COR-L47 (cell line): ENCODE data around the gene ASTN1.

Source experiments
- DNase-seq: peaks from one replicate; lab custom pipeline; 2025; lab: John Stamatoyannopoulos, UW

ASTN1 gene

GRCh38 chr1:176989754-176990153 is 174.8 kb downstream of the ASTN1 start:
- no peak for DNase-seq

DNA sequence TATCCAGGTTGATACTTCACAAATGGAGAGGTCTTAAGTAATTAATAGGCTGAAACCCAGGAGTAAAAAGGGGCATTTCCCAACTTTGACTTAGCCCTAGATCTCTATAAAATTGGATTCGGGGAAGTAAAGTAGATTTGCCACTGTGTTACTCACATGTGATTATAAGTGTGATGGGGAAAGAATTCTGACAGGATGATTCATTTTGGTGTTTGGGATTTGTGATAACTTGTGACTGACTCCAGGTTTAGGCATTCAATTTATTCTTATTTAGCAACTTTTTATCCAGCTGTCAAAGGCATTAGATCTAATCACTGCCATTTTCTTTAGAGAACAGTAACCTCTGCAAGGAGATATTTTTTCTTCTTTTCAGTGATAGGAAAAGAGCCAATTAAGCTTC is 175.5 kb downstream of the ASTN1 start:
- DNase-seq: no peak

DNA sequence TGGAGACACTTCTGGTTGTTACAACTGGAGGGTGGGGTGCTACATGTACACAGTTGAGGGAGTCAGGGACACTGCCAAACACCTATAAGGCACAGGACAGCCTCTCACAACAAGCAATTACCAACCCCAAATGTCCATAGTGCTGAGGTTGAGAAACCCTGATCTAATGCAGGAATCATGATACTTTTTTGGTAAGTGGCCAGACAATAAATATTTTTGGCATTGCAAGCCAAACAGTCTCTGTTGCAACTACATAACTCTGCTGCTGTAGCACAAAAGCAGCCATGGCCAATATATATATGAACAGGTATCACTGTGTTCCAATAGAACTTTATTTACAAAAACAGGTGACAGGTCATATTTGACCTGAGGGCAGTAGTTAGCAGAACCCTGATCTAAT is 177.5 kb downstream of the ASTN1 start:
- DNase-seq: no peak

- no peak for DNase-seq
Measured at GRCh38 chr1:176983731-176984130, 180.8 kb downstream of the ASTN1 start.

GRCh38 chr1:176976771-176977170 is 187.7 kb downstream of the ASTN1 start:
- no peak for DNase-seq

DNA sequence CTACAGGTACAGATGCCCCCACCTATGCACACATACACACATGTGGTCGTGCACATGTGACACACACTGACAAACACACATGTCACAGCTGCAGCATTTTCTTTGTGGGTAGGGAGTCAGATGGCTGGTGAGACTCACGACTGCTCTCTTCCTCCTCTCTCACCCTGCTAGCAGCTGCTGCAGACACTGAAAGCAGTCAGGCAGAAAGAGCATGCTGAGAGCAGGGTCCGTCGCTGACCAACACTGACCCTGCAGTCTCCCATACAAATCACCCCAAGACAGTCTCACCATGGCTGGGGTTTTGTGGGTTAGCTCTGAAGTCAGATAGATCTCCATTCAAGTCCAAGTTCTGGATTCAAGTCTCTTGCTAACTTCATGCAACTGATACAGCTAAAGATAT is 188.3 kb downstream of the ASTN1 start:
- DNase-seq: no peak

- DNase-seq: no peak
Measured at GRCh38 chr1:176964687-176965086, 199.8 kb downstream of the ASTN1 start.

GRCh38 chr1:176963181-176963580 is 201.3 kb downstream of the ASTN1 start:
- DNase-seq: no peak

- no peak for DNase-seq
Measured at GRCh38 chr1:176961678-176962077, 202.8 kb downstream of the ASTN1 start.

DNA sequence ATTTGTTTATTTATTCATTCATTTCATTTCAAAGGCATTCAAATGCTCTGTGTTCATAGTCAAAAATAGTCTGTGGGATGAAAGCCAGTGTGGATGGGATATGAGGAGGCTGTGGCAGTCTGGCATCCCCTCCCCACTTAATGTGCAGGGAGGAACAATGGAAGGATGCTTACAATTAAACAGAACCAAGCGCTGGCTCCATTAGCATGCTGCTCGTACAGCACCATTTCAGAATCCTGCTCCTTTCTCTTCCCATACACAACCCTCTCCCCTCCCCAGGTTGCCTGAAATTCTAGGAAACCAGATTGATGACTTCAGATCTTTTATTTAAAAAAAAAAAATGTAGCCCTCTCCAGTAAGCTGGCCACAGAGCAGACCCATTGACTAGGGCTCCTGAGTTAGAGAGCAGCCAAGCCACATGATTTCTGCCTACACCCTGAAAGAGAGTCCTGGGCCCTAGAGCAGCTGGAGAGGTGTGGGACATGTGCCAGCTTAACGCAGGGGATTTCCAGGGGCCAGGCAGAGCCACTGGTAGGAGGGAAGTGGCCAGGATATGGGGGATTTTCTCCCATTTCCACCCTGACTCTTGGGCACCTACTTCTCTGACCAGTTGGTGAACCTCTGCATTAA is 205.2 kb downstream of the ASTN1 start:
- DNase-seq: no peak

DNA sequence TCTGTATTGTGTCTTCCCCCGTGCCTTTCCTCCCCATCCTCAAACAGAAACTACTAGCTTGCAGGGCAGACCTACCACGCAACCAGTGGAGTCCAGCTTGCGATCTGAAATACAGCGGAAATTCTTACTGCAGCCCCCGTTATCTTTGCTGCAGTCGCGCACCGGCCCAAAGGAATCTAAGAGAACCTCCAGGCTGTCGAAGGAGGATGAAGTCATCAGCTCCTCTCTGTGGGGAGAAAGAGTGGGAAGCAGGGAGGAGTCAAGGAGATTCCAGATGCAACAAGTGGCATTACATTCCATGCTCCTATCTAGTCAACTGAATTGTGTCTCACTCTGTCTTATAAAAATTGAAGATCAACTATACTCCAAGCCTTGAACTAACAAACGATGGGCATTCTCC is 206.9 kb downstream of the ASTN1 start:
- no peak for DNase-seq

GRCh38 chr1:176954242-176954641 is 210.3 kb downstream of the ASTN1 start:
- peak; percentile 17 for DNase-seq

- peak; percentile 57 for DNase-seq
Measured at GRCh38 chr1:176950736-176951324, 213.7 kb downstream of the ASTN1 start.

GRCh38 chr1:176949033-176949662 is 215.4 kb downstream of the ASTN1 start:
- no peak for DNase-seq

GRCh38 chr1:176944606-176945005 is 219.9 kb downstream of the ASTN1 start:
- no peak for DNase-seq

- DNase-seq: no peak
Measured at GRCh38 chr1:176943783-176944182, 220.7 kb downstream of the ASTN1 start.

DNA sequence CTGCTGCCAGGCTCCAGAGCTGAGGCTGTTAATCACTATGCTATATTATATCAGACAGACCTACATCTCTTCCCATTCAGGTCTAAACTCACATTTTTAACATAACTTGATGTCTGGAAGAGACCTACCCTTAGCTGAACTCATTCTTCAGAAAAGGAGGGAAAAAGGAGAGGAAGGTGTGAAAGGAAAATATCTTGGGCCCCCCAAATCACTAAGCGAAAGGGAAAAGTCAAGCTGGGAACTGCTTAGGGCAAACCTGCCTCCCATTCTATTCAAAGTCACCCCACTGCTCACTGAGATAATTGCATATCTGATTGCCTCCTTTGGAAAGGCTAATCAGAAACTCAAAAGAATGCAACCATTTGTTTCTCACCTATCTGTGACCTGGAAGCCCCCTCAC is 222.2 kb downstream of the ASTN1 start:
- DNase-seq: no peak

DNA sequence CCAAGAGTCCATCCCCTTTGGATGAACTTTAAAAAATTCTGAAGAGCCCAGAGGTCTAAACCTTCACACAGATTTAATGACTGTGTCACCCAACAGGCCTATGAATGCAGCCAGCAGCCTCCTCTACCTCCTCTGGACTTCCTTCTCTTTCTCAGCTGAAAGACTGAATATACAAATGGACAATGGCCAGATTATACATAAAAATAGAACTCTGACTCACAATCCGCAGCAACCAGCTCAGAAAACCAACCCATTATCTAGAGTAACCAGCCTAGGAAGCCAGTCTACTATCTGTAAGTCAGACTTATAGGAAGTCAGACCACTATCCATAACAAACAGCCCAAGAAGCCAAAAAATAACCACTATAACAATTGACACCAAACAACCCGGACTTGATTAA is 224.5 kb downstream of the ASTN1 start:
- no peak for DNase-seq

DNA sequence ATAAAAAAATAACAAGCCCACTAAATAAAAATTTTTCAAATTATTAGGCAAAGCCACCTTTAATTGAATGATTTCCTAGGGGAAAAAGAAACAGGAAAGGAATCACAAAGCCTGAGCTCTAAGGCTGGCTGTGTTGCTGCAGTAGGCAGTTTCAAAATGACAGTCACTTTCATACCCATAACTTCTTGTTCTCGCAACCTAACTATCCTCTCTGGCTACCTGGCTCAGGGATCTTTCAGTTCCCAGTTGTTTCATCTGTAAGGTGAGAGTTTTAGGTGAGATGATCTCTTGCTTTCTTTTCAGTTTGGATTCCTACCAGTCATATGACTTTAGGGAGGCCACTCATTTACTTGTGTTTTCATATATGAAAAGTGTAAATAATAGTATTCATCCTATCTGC is 226.1 kb downstream of the ASTN1 start:
- no peak for DNase-seq

GRCh38 chr1:176934370-176934769 is 230.1 kb downstream of the ASTN1 start:
- DNase-seq: no peak

- no peak for DNase-seq
Measured at GRCh38 chr1:176932114-176933104, 232.1 kb downstream of the ASTN1 start.

DNA sequence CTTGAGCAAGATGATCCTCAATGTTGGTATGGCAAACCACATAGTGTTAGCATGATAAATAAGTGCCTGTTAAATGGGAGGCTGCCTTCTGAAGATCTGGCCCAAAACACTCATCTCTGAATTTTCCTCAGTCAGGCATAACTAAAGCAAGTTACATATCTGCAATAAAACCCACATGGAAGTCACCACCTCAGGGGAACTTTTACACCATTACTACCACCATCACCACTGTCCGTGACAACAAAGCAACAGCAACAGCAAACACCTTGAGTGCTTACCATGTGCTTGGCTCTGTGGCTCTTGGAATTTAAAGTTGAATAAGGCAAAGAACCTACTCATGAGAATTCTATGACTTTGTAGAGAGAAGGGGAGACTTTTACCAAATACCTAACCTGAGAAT is 233.0 kb downstream of the ASTN1 start:
- DNase-seq: no peak
